UCSD-AML1 (cell line): ENCODE data around the gene ZFAND6.
"Not testable (repeated sequence)": the region's sequence is repeated elsewhere in the genome, so short reads cannot be mapped to it uniquely, and the experiment has no call there.

Experiments used
- DNase-seq: peaks from one replicate; lab custom pipeline; 2025; ENCODE audit not compliant: unreplicated experiment; lab: John Stamatoyannopoulos, UW

The ZFAND6 gene

DNA sequence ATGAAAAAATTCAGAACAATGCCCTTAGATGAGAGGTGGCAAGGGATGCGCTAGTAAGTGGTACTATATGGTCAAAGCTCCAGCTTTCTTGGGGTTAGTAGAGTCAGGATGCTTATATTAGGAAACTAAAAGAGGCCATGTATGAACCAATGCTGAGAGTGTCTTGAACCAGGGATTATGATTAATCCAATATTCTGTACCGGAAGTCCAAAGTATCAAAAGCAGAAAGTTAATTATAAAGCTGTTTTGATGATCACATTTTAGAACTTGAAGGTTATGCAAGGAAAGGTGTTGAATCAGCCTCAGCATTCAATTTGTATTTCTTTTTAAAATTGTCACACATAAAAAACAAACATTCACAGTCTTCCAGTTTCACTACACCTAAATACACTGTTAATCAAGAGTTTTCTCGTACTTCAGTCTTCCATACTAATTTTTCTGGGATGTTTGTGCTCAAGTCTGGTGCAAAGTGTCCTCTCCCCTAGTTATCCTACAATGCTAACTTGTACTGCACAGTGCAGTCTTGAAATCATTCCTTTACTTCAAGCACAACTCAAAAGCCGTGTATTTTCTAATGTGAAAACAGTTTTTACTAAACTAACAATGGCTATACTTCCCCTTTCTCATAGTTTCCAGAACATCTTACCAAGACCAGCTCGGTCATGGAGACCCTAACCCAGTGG, 82.6 kb downstream of the ZFAND6 start:
- no peak for DNase-seq

DNA sequence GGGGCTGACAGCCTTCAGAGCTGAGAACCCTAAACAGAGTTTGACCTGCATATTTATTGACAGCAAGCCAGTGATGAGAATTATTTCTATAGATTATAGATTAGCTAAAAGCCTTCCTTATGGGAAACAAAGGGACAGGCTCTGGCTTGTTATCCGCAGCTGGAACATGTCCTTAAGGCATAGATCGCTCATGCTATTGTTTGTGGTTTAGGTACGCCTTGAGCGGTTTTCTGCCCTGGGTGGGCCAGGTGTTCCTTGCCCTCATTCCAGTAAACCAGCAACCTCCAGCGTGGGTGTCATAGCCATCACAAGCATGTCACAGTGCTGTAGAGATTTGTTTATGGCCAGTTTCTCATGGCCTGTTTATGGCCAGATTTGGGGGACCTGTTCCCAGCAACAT, 83.2 kb downstream of the ZFAND6 start:
- DNase-seq = no peak

DNA sequence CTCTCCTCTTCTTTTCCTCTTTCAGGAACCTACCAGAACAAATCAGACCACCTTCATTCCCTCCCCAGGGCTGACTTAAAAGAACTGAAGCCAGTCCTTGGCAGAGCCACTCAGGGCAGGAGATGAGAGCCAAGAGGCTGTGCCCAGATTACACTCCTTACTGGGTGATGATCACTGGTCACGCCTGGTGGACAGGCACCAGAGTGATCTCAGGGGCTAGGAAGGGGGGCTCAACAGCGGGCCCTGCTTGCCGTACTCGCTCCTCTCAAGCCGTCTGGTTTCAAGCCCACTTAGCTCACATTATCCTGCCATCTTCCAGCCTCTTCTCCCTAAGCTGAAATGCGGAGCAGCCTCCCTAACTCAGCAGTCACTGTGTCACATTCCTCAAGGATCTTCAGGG, 91.7 kb downstream of the ZFAND6 start:
- DNase-seq = no peak

DNA sequence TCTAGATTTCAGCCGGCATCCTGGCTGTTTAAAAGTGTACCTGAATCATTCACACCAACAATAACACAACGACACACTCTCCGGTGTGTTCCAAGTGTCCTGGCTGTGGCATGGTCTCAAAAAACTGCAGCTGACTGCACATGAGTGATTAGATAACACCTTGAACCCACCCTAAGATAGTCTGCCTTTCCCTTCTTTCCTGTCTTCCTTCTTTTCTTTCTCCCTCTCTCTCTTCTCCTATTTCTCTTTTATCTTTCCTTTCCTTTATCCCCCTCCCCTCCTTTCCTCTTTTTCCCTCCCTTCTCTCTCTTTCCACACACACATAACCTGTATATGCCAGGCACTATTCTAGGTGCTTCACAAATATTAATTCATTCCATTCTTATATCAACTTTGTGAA, 92.1 kb downstream of the ZFAND6 start:
- no peak for DNase-seq

DNA sequence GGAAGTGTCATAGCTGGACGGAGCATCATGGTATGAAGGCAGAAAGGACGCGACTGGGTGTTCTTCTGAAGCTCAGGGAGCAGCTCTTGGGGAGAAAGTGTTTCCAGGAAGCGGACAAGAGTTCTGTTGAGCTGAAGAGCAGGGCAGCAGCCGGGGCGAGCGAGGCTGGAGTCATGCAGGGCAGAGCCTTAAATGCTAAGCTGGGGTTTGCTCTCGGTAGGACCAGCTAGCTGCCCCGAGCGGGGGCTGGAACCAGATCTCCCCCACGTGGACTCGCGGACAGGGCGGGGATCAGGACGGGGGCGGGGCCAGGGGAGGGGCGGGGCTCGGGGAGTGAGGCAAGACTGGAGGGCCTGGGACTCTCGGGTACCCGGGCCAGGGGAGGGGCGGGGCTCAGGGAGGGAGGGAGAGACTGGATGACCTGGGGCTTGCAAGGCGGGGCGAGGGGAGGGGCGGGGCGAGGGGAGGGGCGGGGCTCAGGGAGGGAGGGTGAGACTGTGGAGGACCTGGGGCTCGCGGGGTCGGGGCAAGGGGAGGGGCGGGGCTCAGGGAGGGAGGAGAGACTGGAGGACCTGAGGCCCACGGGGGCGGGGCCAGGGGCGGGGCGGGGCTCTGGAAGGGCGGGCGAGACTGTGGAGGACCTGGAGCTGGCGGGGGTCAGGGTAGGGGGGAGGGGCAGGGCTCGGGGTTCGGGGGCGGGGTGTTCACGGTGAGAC, 92.9 kb downstream of the ZFAND6 start:
- peak; percentile 95 for DNase-seq

DNA sequence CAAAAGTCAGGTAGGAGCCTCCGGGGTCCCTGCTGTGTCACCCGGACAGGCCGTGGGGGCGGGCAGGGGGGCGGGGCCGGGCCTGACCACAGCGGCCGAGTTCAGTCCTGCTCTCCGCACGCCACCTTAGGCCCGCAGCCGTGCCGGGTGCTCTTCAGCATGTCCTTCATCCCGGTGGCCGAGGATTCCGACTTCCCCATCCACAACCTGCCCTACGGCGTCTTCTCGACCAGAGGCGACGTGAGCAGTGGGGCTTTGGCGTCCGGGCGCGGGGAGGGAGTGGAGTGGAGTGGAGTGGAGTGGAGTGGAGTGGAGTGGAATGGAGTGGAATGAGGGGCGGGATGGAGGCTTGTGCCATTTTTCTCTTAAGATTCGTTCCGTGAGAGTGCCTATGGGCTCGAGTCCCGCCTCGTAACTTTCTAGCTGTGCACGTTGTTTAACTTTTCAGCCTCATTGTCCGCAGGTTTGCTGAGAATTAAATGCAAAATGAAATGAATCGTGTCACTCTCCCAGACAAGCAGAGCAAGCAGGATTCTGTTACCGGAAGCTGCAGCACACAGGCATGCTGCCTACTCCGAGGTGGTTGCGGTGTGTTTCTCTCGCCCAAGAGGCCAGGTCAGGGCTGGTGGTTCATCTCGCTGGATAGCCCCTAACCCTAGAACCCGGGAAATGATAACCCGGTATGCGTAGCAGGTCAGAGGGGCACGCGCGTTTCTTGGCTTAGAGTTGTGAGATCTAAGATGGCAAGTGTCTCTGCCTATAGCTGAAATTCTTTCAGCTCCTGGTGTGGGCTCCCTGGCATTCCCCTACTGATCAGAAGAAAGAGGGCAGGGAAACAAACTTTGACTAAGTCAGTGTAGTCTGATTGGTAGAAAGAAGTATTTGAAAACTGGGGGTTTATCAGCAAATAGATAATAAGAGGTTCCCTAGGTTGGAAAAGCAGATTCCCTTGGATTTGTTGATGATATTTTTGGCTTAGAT, 93.7 kb downstream of the ZFAND6 start, which contains the start of gene FAH:
TSS of gene FAH (plus strand) at position 104 of the 981 bp plus-strand sequence. CDS start at position 160, 56 bp downstream.
- DNase-seq = peak; percentile 58

DNA sequence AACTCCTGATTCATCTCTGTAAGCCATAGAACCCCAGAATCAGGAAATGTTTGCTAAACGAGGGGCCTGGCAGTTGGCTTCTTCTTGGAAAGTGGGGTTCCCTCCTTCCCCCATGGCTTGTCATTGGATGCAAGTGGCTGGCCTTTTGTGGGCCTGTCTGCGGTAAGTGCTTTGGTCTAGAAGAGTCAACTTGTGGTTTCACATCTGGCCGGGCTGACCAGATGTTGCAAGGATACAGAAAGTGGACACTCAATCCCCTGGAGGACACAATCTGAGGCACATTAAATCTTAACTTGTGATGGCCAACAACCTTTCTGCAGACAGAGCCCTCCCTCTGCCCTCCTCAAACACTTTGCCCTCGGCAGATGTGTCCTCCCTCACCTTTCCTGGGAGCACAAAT, 94.4 kb downstream of the ZFAND6 start:
- no peak for DNase-seq

DNA sequence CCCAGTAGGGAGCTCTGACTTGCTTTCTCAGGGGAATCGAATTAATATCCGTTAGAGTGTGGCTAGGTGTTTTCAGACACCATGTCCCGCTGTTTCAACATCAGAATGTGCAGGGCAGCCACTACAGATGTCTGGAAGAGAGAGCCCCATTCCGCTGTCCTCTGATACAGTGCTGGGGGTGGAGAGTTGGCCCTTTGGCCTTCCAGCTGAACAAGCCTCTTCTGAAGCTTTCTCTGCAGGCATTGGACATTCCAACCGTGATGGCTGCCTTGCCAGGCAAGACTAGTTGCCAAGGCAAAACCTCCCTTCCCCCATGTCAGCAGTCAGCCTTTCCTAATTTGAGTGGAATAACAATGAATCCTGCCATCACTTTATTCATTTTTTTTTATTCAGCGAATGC, 94.9 kb downstream of the ZFAND6 start:
- DNase-seq = no peak

DNA sequence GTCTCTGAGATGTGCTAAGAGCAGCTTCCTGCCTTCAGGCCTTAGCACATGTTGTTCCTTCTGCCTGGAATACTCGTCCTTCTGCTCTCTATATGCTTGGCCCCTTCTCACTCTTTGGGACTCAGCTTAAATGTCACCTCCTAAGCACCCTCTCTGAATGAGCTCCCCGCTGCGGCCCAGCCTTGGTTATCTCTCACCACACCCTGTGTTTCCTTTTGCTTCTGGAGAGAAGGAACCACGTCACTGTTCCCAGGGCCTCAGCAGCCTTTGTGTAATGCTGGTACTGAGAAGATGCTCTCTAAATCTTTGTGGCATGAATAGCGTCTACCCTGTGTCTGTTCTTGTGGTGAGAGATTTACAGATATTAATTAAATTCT, 95.5 kb downstream of the ZFAND6 start:
- no peak for DNase-seq

DNA sequence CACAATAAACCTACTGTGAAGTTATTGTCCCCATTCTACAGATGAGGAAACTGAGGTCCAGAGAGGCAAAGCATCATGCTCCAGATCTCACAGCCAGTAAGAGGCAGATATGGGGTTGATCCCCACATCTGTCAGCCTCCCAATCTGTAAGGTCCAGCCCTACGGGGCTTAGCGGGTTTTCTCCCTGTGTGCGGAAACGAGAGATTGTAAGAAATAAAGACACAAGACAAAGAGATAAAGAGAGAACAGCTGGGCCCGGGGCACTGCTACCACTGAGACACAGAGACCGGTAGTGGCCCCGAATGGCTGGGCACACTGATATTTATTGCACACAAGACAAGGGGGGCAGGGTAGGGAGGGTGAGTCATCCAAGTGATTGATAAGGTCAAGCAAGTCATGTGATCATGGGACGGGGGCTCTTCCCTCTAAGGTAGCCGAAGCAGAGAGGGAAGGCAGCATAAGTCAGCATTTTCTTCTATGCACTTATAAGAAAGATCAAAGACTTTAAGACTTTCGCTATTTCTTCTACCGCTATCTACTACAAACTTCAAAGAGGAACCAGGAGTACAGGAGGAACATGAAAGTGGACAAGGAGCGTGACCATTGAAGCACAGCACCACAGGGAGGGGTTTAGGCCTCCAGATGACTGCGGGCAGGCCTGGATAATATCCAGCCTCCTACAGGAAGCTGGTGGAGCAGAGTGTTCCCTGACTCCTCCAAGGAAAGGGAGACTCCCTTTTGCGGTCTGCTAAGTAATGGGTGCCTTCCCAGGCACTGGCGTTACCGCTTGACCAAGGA, 96.1 kb downstream of the ZFAND6 start:
- not testable (repeated sequence) for DNase-seq

DNA sequence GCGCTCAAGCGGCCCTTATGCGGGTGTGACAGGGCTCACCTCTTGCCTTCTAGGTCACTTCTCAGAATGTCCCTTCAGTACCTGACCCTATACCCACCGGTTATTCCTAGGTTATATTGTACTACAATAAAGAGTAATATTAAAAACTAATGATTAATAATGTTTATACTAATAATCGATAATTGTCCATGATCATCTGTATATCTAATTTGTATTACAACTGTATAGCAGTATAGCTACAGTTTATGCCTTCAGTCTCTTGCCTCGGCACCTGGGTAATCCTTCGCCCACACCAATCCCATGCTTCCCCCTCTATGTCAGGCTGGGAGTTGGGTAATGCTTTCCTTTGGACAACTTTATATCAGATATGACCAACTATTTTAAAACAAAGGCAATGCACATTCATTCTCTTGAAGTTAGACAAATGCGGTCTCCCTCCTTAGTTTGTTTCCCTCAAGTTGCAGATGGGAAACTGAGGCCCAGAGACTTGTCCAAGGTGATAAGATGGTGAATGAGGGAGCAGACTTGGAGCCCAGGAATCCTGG, 96.8 kb downstream of the ZFAND6 start:
- DNase-seq = no peak

DNA sequence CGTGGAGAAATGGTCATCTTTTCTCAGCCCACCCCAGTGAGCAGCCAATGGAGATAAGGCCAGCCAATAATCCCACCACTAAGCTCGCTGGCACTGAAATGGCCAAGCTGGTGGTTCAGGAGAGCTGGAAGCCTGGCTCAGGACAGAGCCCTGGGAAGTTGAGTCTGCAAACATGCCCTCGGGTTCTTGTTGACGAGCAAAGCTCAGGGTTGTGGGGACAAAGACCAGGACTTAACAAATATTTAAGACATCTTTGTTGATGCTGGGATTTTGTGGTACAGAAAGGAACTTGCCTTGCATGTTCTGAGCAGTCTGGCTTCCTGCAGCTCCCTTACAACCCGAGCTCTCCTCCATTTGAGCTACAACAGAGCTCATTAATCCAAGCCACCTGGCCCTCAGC, 97.7 kb downstream of the ZFAND6 start:
- DNase-seq = no peak

DNA sequence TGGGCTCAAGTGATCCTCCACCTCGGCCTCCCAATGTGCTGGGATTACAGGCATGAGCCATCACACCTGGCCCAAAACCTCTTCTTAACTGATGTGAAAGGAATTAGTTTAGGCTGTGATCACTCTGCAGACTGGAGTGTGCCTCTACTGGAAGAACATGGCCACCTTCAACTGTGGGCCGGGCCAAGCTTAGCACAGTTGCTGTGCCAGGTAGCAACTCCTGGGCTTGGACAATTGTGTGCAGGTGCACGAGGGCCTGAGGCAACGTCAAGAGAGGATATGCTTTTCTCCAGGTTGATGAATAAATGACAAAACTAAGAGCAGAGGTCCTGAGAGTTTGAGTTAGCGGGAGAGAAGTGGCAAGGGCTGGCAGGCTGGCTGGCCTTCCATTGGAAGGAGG, 99.8 kb downstream of the ZFAND6 start:
- DNase-seq = no peak

DNA sequence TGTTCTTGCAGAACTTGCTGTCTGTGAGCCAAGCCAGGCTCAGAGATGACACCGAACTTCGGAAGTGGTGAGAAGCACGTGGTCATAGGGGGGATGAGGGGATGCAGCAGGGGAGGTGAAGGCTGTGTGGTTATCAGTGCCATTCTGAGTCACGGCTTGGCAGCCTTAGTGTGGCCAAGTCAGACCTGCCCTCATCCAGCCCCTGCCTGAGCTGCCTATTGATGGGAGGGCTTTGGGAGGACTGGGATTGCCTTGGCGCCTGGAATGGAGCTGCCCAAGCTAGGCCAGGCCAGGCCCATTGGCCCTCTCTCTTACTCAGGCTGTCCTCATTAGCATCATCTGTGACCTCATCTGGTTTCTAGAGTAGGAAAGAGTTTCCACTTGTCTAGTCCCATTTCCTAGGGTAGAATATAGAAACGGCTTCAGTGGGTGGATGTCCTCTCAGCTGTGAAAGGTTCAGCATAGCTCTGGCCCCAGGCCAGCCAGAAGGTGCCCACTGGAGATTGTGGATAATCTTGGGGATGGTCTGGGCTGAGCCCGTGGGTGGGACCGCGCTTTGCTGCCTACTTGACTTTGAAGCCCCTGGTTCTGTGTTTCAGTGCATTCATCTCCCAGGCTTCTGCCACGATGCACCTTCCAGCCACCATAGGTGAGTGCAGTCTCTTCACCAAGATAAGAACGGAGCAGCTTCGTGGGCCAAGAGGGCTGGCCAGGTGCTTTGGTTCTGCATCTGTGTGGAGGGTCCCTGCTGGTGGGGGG, 100.5 kb downstream of the ZFAND6 start:
- DNase-seq = no peak

DNA sequence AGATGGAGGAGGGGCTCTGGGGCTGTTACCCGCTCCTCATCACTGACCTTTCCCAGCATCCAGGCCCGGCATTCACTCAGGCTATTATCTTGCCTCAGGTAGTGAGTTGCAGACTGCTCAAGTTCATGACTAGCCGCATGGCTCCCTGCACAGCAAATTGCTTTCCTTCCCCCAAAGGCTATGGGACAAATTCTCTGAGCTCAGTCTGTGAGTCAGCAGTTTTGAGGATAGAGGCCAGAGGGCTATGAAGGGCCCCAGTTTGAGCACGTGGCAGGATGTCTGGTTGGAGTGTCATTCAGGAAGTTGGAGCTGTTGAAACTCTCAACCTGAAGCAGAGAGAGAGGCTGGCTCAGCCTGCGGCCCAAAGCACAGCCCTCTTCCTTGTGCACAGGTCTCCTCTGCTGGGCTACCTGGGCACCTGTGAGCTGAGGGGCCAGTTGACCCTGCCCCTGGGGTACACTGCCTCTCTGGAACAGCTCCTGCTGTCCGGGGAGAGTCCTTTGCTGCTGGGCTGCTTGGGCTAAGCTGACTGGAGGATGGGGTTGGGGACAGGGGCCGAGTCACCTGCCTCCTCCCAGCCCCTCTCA, 101.2 kb downstream of the ZFAND6 start:
- peak; percentile 81 for DNase-seq

DNA sequence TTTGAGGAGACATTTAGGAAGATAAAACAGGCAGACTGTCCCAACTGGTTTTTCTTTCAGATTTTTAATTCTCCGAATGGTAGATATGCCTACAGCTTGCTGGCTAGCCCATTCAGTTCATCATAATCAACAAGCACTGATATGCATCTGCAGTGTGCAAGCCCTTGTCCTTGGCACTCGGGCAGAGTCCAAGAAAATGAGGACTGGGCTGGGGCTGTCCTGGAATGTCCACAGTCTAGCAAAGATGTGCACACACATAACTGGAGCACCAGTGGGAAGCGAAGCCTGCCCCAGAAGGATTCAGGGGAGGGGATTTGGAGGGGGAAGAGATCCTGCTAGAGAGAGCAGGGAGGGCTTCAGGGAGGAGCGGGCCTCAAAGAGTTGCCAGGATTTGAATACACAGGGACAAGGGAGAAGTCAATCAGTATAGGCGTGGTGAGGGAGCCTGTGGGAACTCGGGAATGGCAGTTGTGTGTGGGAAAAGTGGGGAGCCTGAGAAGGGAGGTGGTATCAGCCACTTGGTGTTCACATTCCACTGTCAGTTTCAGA, 102.1 kb downstream of the ZFAND6 start:
- DNase-seq = no peak

DNA sequence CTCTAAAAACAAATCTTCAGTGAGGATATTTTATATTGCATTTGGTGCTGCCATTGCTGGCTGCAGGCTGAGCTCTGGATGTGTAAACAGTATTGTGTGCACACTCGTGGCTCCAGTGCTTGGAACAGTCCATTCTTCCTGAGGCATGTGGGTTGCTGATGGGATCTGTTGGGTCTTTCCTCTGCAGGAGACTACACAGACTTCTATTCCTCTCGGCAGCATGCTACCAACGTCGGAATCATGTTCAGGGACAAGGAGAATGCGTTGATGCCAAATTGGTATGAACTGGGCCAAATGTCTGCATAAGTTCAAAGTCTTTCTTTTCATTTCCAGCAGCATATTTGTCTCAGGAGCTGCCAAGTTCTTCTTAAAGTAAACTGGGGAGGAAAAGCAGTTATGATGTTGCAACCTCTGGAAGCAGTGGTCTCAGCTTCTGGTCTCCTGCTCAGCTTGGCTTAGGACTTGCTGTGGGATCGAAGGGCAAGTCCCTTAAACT, 102.6 kb downstream of the ZFAND6 start:
- no peak for DNase-seq

DNA sequence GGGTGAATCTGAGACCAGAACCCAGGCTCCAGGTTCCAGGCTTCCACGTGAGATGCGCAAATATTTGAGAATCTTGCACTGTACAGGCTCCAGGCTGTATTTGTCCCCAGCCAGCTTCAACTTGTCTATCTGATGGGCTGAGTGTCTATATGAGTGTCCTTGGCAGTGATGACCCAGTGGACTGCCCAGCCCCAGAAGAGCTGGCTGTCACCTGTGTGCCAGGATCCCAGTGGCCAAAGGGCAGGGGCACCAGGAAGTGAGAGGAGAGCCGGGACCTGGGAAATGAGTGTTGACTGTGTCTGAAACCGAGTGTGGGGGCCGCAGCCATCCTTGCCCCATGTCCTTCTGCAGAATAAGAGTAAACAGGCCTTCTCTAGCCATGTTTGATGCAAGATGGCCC, 103.7 kb downstream of the ZFAND6 start:
- no peak for DNase-seq

DNA sequence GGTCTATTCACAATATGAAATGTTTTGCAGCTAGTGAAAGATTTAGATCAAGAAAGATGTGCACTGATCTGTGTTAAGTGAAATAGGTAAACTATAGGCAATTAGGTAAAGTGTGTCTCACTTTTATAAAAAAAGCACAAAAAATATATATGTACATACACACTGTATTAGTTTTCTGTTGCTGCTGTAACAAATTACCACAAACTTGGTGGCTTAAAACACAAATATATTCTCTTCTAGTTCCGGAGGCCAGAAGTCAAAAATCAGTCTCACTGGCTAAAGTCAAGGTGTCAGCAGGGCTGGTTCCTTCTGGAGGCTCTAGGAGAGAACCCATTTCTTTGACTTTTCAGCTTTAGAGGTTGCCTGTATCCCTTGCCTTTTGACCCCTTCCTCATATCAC, 104.4 kb downstream of the ZFAND6 start:
- DNase-seq = no peak
